C1 segment of cervical spinal cord (tissue), 14 donors: ENCODE results near the gene PFKL.
"Not testable (repeated sequence)": the region's sequence is repeated elsewhere in the genome, so short reads cannot be mapped to it uniquely, and the experiment has no call there.

Experiments
- DNase-seq, 14 donors: peaks; one replicate each; lab custom pipeline; 2025; lab: John Stamatoyannopoulos, UW

Gene PFKL

GRCh38 chr21:44342981-44343380 lies 43.1 kb downstream of the PFKL start:
- DNase-seq: not testable (repeated sequence)

GRCh38 chr21:44344541-44345183 lies 44.8 kb downstream of the PFKL start:
- DNase-seq: no peak

DNA sequence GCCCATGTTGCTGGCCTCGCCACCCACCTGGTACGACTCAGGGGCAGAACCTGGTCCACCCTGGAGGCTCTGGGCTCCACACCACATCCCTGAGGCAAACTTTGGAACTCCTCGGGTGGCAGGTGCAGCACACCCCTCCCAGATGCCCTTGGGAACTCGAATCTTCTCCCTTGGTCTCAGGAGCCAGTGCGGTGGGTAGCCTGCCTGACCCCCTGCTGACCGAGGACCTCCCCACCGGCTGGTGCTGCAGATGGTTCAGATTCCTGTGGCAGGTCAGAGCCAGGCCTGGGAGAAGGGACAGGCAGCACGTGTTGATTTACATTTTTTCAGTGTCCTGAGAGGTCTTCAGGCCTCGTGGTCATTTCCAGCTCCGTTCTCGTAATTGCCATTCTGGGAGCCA lies 45.6 kb downstream of the PFKL start:
- DNase-seq: no peak

GRCh38 chr21:44347911-44348451 lies 48.1 kb downstream of the PFKL start:
- no peak for DNase-seq

DNA sequence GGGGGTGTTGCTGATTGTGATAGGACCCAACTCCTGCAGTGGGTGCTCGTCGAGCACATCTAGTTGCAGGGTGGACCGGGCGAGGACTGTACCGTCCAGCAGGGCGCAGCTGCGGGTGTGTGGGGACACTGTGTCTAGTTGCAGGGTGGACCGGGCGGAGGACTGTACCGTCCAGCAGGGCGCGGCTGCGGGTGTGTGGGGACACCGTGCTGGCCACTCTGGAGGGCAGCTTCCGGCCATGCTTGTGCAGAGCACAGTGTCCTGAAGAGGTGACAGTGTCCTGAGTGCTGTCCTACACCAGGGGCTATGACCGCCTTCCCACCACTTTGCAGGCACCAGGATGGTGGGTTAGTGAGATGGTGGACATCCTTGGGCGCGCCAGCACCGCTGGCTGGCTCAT lies 49.0 kb downstream of the PFKL start:
- DNase-seq: no peak

DNA sequence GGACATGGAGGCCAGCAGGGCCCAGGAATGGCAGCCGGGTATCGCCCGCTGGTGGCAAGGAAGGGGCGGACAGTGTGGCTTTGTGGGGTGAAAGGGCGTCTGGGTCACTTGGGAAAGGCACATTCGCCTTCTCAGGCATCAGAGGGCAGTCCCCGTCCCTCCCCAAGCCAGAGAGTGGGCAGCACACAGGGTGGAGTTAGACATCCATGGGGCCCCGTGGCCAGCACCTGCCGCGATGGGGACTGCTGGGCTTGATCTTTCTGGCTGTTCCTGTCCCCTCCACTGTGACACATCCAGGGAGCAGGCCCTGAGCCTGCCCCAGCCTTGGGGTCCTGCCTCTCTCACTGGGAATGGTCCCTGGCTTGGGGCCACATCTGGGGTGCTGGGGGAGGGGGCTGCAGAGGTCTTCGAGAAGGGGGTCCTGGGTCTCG lies 49.6 kb downstream of the PFKL start:
- no peak for DNase-seq

- DNase-seq: peak in 1 of 14 donors; percentile 19
These were observed 50.3 kb downstream of the PFKL start for GRCh38 chr21:44349847-44350772.

- no peak for DNase-seq
These were observed 51.1 kb downstream of the PFKL start for GRCh38 chr21:44350773-44351481.

DNA sequence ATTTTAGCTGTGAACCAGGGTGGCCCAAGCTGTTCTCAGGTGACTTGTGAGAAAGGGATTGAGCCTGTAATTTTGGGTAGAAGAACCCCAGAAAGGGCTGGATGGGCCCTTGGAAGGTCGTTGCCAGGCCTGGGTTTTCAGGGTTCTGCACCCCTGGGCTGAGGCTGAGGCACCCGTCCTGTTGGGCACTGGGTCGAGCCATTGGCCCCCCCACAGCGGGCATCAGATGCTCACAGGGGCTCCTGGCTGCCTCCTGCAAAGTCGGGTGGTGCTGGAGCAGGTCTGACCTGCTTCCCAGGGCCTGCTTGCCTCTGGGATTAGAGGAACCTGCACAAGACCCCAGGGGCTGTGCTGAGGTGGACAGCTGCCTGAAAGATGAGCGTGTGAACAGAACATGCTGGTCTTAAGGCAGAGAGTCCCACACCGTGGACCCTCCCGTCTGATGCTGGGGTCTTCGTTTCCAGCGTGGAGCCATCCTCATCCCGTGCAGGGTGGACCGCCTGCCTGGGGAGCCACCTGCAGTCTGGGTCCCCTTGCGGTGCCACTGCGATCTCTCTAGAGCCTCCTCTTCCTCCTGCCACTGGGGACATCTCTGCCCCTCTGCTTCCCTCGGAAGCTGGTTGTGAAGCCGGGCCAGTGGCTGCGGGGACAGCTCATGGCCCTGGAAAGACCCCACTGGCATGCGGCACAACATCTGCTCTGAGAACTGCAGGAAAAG lies 51.8 kb downstream of the PFKL start:
- no peak for DNase-seq

- DNase-seq: no peak
These were observed 52.5 kb downstream of the PFKL start for GRCh38 chr21:44352253-44352860.

- DNase-seq: peak in 5 of 14 donors; percentile 30 to 60 (median 46)
These were observed 53.5 kb downstream of the PFKL start, which contains the start of gene TRPM2 for GRCh38 chr21:44353191-44353970. Gene TRPM2 (plus strand): TSS chr21:44353621. CDS start chr21:44353701, 80 bp downstream.

- DNase-seq: peak in 1 of 14 donors; percentile 31
These were observed 54.1 kb downstream of the PFKL start for GRCh38 chr21:44354001-44354405.

- no peak for DNase-seq
These were observed 55.2 kb downstream of the PFKL start for GRCh38 chr21:44354775-44355771.

GRCh38 chr21:44356160-44356559 lies 56.3 kb downstream of the PFKL start:
- DNase-seq: no peak

DNA sequence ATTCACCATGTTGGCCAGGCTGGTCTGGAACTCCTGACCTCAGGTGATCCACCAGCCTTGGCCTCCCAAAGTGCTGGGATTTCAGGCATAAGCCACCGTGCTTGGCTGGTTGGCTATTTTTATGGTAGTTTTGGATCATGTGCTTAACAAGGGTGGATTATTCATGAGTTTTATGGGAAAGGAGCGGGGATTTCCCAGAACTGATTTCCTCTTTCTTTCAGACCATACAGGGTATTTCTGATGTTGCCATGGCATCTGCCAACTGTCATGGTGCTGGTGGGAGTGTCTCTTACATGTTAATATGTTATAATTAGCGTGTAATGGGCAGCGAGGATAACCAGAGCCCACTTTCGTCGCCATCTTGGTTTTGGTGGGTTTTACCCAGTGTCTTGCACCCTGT lies 56.8 kb downstream of the PFKL start:
- DNase-seq: no peak

DNA sequence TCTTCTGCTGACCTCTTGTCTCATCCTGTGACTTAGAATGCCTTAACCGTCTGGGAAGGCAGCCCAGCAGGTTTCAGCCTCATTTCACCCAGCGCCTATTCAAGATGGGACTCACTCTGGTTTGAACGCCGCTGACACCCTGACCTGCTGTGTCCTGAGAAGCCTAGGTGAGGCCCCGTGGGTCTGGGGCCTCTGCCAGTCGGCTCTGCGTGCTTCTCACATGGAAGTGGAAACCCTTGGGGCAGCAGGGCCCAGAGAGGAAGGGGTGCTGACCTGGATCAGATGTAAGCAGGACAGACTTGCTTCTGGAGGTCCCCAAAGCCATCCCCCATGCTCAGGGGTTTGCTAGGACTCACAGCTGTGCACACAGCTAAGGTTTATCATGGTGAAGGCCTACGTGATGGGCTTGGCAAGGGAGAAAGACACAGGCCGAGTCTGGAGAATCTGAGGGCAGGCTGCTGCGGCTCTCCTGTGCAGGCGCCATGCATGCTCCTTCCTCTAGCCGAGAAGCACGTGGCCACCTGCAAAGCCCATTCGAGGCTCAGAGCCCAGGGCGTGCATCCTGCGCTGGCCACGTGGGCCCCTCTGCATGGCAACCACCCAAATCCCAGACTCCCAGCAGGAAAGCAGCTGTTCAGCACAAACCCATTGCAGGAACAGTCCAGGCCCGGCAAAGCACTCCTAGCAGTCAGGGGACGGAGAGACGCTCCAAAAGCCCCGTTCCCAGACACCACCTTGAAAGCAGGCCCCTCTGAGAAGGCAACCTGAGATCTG lies 57.4 kb downstream of the PFKL start:
- DNase-seq: no peak

DNA sequence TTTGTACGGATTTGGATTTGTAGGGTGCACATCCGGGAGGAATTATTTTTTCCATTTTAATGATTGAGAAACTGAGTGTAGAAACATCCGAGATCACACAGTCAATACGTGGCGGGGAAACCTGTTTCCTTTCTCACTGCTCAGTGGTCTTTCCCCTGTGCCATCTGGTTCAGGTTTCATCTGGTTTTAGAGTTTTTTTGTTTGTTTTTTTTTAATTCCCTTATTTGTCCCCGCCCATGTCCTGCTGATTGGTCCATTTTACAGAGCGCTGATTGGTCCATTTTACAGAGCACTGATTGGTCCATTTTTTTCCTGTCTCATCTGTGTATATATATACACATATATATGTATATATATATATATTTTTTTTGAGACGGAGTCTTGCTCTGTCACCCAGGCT lies 59.5 kb downstream of the PFKL start:
- DNase-seq: no peak

GRCh38 chr21:44360159-44360558 lies 60.3 kb downstream of the PFKL start:
- DNase-seq: no peak
